Breast epithelium (tissue), 4 donors: ENCODE results near the gene MPPED1. TPM values are rescaled to one million over a fixed set of nuclear protein-coding genes. Genes with fewer than 3 reads are reported as not detected.

Source experiments
- DNase-seq, 2 donors: peaks; one replicate each; pipeline ENCODE4 v3.0.0-alpha.2; 2019; ENCODE audit warnings: low spot score in 2 of 2
- H3K27ac ChIP-seq, 2 donors: fragments of 200-600 bp; sonication (generic) in 1 of 2; one replicate each; pipeline ENCODE4 v1.5.1; 2016 to 2019; ENCODE audit warnings: mild to moderate bottlenecking in 1 of 2
- H3K27me3 ChIP-seq, 2 donors: fragments of 200-600 bp; sonication (generic) in 1 of 2; one replicate each; pipeline versions ENCODE4 v1.5.1 to v1.6.0; 2017 to 2019; ENCODE audit warnings: control low read depth in 1 of 2, mild to moderate bottlenecking in 1 of 2
- H3K36me3 ChIP-seq: fragments of 200-600 bp; one replicate; pipeline ENCODE4 v1.5.1; 2019
- H3K4me1 ChIP-seq, 2 donors: fragments of 200-600 bp; sonication (generic); one replicate each; pipeline ENCODE4 v1.5.1; 2016 to 2019; ENCODE audit warnings: control low read depth in 1 of 2
- H3K4me3 ChIP-seq, 3 donors: fragments of 200-600 bp; sonication (generic); 1 replicate in 2 of 3; 2 replicates in 1 of 3; pipeline ENCODE4 v1.5.1; 2016 to 2019; ENCODE audit warnings: mild to moderate bottlenecking in 3 of 3, moderate library complexity in 2 of 3
- H3K9me3 ChIP-seq, 2 donors: fragments of 200-600 bp; sonication (generic) in 1 of 2; one replicate each; pipeline ENCODE4 v1.5.1; 2016 to 2019; ENCODE audit warnings: control low read depth in 1 of 2
- POLR2A ChIP-seq: fragments of 450-650 bp; IDR thresholded peaks from one replicate; pipeline ENCODE4 v1.6.1; 2016; ENCODE audit warnings: antibody characterized with exemption, mild to moderate bottlenecking, moderate library complexity
- POLR2AphosphoS5 ChIP-seq, 3 donors: sonication (generic); formaldehyde crosslinking; IDR thresholded peaks; one replicate each; pipeline ENCODE4 v1.6.1; 2017; ENCODE audit warnings: antibody characterized with exemption in 3 of 3
- intact Hi-C: fragments of 100-400 bp; cut with DNase I; formaldehyde crosslinking; loops from one replicate; pipeline ENCODE4 v1.15.1; 2023; ENCODE audit warnings: low total_unique reads
- total RNA-seq, 3 donors: library from RNA; depleted of rRNA; stranded (reverse); fragments of >200 nt; gene quantifications; one replicate each; pipeline ENCODE4 v1.1.0, GENCODE V29; 2016
- TF ChIP-seq, protein P1 (sequence below), 3 donors: fragments of 450-650 bp; IDR thresholded peaks; one replicate each; pipeline ENCODE4 v1.5.1; 2016 to 2017; ENCODE audit warnings: antibody characterized with exemption in 3 of 3, mild to moderate bottlenecking in 3 of 3, moderate library complexity in 3 of 3

MPPED1 gene
- total RNA-seq, 3 donors from 2014 or later = 0.29 TPM; not detected in 2

- H3K9me3 ChIP-seq = no peaks in the 10 kb centered on the region
- H3K27me3 ChIP-seq = peaks cover 0 to 10% of the 10 kb centered on the region in 2 donors
- H3K36me3 ChIP-seq = no peaks in the 10 kb centered on the region
- no peak for DNase-seq
- TF ChIP-seq, protein P1, sequence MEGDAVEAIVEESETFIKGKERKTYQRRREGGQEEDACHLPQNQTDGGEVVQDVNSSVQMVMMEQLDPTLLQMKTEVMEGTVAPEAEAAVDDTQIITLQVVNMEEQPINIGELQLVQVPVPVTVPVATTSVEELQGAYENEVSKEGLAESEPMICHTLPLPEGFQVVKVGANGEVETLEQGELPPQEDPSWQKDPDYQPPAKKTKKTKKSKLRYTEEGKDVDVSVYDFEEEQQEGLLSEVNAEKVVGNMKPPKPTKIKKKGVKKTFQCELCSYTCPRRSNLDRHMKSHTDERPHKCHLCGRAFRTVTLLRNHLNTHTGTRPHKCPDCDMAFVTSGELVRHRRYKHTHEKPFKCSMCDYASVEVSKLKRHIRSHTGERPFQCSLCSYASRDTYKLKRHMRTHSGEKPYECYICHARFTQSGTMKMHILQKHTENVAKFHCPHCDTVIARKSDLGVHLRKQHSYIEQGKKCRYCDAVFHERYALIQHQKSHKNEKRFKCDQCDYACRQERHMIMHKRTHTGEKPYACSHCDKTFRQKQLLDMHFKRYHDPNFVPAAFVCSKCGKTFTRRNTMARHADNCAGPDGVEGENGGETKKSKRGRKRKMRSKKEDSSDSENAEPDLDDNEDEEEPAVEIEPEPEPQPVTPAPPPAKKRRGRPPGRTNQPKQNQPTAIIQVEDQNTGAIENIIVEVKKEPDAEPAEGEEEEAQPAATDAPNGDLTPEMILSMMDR (IDR thresholded peaks at IDR 0.05) = no peak
- TF ChIP-seq POLR2A (no peak), POLR2AphosphoS5 (IDR thresholded peaks at IDR 0.05) (no peak)
- no peak overlapping the region for H3K4me3 ChIP-seq
- no peak overlapping the region for H3K27ac ChIP-seq
- intact Hi-C loops = no loop called here
- no peaks in the 10 kb centered on the region for H3K4me1 ChIP-seq
These were observed 30.1 kb upstream of the MPPED1 start for GRCh38 chr22:43381693-43382092.

GRCh38 chr22:43384863-43385262 lies 27.0 kb upstream of the MPPED1 start:
- TF ChIP-seq POLR2AphosphoS5 (IDR thresholded peaks at IDR 0.05) (no peak), POLR2A (no peak)
- TF ChIP-seq, protein P1 (IDR thresholded peaks at IDR 0.05) = no peak
- DNase-seq = no peak
- intact Hi-C loops = no loop called here
- peaks cover 0 to 23% of the 10 kb centered on the region in 2 donors for H3K27me3 ChIP-seq
- no peak overlapping the region for H3K4me3 ChIP-seq
- no peaks in the 10 kb centered on the region for H3K9me3 ChIP-seq
- no peaks in the 10 kb centered on the region for H3K4me1 ChIP-seq
- H3K27ac ChIP-seq = no peak overlapping the region
- no peaks in the 10 kb centered on the region for H3K36me3 ChIP-seq

DNA sequence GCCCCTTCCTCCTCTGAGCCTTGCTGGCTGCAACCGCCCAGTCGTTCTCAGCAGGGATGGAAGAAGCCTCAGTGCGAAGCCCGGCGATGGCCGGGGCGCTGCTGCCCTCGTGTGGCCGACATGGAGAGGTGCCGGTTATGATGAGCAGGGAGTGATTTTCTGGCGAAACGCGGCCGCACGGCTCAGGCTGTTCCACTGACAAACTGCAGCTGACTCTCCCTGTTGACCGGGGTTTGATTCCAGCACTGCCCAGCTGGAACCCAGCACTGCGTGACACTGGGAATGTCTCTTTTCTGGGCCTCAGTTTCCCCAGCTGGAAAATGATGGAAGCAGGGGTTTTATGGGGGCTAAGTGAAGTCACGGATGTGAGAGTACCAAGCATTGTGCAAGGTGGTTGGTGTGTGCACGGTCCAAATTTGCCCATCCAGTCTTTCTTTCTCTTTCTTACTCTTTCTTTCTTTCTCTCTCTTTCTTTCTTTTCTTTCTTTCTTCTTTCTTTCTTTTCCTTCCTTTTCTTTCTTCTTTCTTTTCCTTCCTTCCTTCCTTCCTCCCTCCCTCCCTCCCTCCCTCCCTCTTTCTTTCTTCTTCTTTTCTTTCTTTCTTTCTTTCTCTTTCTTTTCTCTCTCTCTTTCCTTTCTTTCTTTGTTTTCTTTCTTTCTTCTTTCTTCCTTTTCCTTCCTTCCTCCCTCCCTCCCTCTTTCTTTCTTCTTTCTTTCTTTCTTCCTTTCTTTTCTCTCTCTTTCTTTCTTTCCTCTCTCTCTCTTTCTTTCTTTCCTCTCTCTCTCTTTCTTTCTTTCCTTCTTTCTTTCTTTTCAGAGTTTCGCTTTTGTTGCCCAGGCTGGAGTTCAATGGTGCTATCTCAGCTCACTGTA lies 25.8 kb upstream of the MPPED1 start:
- peak; percentile 47 to 81 for DNase-seq
- TF ChIP-seq, protein P1 (IDR thresholded peaks at IDR 0.05) = peak; percentile 61 to 92 (median 89)
- no peak for TF ChIP-seq POLR2A
- H3K27me3 ChIP-seq = peaks cover 0 to 23% of the 10 kb centered on the region in 2 donors
- H3K9me3 ChIP-seq = no peaks in the 10 kb centered on the region
- H3K27ac ChIP-seq = no peak overlapping the region
- no peak overlapping the region for H3K4me3 ChIP-seq
- H3K4me1 ChIP-seq = no peaks in the 10 kb centered on the region
- intact Hi-C loops = no loop called here
- no peaks in the 10 kb centered on the region for H3K36me3 ChIP-seq

DNA sequence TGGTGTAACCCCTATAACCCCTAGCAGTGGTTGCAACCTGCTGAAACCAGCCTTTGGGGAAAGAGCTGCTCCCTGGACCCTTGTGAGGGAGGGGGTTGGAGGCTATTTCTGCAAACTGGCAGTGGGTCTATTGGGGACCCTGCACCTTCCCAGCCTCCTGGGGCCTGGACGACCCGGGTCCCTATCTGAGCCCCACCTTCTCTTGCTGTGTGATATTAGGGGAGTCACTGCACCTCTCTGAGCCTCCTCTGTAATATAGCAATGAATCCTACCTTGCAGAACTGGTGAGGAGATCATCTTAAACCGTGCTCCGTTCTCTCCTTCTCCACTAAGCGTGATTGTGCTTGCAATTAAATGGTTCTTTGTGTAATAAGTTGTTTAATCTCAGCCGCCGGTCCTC lies 24.0 kb upstream of the MPPED1 start:
- no peak for DNase-seq
- H3K4me1 ChIP-seq = no peaks in the 10 kb centered on the region
- no peak overlapping the region for H3K27ac ChIP-seq
- TF ChIP-seq POLR2A (no peak), POLR2AphosphoS5 (IDR thresholded peaks at IDR 0.05) (no peak)
- TF ChIP-seq, protein P1 (IDR thresholded peaks at IDR 0.05) = no peak
- intact Hi-C loops = no loop called here
- peaks cover 0 to 21% of the 10 kb centered on the region in 2 donors for H3K27me3 ChIP-seq
- no peaks in the 10 kb centered on the region for H3K36me3 ChIP-seq
- no peak overlapping the region for H3K4me3 ChIP-seq
- H3K9me3 ChIP-seq = no peaks in the 10 kb centered on the region

- H3K4me1 ChIP-seq = no peaks in the 10 kb centered on the region
- peak; percentile 49 to 79 for DNase-seq
- peaks cover 0 to 21% of the 10 kb centered on the region in 2 donors for H3K27me3 ChIP-seq
- H3K36me3 ChIP-seq = no peaks in the 10 kb centered on the region
- no peak for TF ChIP-seq POLR2A
- TF ChIP-seq, protein P1 (IDR thresholded peaks at IDR 0.05) = peak; percentile 85 to 87 (median 87)
- no peak for TF ChIP-seq POLR2AphosphoS5 (IDR thresholded peaks at IDR 0.05)
- intact Hi-C loops = no loop called here
- no peak overlapping the region for H3K4me3 ChIP-seq
- H3K27ac ChIP-seq = no peak overlapping the region
- H3K9me3 ChIP-seq = no peaks in the 10 kb centered on the region
These were observed 23.4 kb upstream of the MPPED1 start for GRCh38 chr22:43388420-43388851.
